ENCODE results near the gene RASSF10.

RASSF10 gene

DNA sequence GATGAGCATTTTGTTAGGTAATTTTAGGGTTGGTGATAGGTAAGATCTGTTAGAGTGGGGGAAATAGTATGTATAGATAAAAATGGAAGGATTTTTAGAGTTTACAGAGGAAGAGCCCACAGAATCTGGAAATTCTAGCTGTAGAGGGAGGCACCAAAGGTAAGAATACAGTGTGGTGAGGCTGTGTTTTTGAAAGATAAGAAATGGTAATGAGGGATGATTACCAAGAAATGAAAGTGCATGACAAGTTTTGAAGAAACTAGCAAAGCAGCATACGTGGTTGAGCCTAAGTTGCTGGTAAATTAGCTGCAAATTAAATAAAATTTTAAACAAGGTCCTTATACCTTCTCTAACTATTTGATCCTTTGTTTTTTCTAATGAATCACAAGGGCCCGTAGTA is 14.6 kb upstream of the RASSF10 start:
- DNase-seq (ENCODE audit: low read depth, low spot score), result no peak

DNA sequence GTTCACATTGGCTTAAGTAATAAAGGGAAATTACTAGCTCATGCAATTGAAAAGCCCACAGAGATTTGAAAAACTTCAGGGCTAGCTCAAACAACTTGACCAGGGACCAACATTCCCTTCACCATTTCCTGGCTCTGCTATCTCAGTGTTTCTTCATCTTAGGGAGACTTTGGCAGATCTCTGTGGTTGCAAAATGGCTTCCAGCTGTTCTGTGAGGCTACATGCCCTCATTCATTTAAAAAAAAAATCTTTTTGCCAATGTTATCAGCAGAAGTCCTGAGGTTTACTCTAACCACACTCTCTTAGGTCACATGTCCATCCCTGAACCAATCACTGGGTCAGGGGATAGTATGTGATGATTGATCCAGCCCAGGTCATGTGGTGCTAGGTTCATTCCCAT is 13.9 kb upstream of the RASSF10 start:
- no peak for DNase-seq (ENCODE audit: low read depth, low spot score)

DNA sequence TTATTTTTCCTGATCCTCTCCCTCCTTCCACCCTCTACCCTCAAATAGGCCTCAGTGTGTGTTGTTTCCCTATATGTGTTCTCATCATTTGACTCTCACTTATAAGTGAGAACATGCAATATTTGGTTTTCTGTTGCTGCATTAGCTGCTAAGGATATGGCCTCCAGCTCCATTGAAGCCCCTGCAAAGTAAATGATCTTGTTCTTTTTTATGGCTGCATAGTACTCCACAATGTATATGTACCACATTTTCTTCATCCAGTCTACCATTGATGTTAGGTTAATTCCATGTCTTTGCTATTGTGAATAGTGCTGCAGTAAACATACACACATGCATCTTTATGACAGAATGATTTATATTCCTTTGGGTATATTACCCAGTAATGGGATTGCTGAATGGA is 13.3 kb upstream of the RASSF10 start:
- no peak for DNase-seq (ENCODE audit: low read depth, low spot score)

DNA sequence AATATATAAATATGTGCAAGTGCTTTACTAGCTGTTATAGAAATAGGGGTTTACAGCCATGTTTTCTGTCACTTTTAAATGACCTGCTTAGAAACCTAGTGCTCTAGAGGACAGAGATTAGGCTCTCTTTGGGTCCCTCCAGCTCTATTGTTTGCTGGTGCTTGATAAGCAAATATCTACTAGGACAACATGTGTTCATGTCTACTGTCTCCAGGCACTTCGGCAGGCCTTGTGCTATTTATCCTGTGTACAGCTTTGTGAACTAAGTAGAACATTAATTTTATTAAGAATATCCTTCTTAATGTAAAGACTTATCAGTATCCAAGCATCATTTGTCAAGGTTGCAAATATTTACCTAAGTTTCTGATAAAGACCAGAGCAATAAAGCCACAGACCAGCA is 11.9 kb upstream of the RASSF10 start:
- no peak for DNase-seq (ENCODE audit: low read depth, low spot score)

DNA sequence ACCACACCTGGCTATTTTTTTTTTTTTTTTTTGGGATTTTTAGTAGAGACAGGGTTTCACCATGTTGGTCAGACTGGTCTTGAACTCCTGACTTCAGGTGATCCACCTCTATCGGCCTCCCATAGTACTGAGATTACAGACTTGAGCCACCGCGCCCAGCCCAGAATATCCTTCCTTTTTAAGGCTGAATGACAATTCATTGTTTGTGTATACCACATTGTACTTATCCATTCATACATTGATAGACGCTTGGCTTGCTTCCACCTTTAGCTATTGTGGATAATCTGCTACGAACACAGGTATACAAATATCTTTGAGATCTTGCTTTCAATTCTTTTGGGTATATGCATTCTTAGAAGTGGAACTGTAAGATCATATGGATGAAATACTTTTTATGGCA is 10.8 kb upstream of the RASSF10 start:
- DNase-seq (ENCODE audit: low read depth, low spot score), result no peak

- no peak for DNase-seq (ENCODE audit: low read depth, low spot score)
Measured at GRCh38 chr11:12999597-12999996, 9.5 kb upstream of the RASSF10 start.

DNA sequence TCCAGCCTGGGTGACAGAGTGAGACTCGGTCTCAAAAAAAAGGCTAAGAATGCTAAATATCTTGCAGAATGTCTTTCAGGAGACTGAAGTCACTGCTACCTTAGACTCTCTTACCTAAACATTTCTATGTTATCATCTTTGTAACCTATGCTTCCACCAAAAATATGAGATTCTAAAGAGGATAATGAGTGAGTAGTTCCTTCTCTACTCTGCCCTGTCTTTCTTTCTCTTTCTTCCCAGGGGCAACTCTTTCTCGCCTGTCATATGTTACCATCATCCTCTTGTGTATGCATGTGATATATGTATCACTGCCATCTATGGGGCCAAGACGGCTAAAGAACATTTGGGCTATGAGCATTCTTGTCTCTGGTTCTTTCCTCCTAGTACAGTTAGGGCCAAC is 9.0 kb upstream of the RASSF10 start:
- no peak for DNase-seq (ENCODE audit: low read depth, low spot score)

GRCh38 chr11:13000721-13001120 is 8.4 kb upstream of the RASSF10 start:
- DNase-seq (ENCODE audit: low read depth, low spot score), result no peak

DNA sequence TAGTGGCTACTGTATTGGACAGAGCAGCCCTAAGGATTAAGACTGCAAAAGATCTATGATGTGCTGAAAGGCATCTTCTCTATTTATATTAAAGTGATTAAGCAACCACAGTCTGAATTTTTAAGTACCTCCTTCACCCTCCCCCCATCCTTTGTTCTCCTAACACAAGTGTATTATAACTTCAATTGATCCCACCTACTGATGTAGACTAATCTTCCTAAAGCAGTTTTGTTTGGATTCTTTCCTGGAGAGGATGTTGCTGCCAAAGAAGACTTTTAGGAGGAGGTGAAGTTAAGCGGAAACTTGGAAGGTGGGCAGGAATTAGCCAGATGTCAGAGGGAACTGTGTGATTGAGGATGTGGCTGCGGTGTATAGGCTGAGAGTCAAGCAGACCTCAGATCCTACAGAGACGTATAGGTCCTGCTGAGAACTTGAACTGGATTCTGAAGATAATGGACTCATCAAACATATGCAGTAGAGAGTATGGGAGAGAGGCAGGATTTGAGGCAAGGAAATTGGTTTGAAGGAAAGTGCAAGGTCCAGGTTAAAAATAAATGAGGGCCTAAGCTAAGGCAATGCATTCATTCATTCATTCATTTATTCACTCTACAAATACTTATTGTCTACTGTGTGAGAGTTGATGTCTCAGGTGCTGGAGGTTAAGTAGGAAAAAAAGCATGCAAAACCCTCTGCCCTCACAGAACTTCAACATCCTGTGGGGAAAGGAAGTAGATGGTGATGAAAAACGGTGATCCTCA is 5.2 kb upstream of the RASSF10 start:
- DNase-seq (ENCODE audit: low read depth, low spot score), result no peak

GRCh38 chr11:13007182-13008060 is 1.7 kb upstream of the RASSF10 start:
- DNase-seq (ENCODE audit: low read depth, low spot score), result no peak

DNA sequence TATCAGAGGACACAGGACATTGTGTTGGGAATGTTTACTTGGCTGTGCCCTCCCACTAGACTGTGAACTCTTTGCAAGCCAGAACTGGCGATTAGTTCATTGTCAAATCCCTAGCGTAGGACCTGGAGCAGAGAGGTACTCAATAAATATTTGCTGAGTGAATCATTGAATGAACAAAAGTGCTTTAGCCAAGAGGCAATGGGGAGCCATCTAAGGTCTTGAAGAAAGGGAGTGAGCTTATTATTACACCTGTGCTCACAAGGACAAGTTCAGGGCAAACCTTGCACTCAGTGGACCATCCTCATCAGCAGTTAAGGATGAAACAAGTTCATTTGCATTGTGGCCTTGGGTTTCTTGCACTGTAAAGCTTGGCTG is 1.1 kb upstream of the RASSF10 start:
- DNase-seq (ENCODE audit: low read depth, low spot score), result no peak

- no peak for DNase-seq (ENCODE audit: low read depth, low spot score)
Measured at GRCh38 chr11:13009476-13009920, 382 bp downstream of the RASSF10 start.

DNA sequence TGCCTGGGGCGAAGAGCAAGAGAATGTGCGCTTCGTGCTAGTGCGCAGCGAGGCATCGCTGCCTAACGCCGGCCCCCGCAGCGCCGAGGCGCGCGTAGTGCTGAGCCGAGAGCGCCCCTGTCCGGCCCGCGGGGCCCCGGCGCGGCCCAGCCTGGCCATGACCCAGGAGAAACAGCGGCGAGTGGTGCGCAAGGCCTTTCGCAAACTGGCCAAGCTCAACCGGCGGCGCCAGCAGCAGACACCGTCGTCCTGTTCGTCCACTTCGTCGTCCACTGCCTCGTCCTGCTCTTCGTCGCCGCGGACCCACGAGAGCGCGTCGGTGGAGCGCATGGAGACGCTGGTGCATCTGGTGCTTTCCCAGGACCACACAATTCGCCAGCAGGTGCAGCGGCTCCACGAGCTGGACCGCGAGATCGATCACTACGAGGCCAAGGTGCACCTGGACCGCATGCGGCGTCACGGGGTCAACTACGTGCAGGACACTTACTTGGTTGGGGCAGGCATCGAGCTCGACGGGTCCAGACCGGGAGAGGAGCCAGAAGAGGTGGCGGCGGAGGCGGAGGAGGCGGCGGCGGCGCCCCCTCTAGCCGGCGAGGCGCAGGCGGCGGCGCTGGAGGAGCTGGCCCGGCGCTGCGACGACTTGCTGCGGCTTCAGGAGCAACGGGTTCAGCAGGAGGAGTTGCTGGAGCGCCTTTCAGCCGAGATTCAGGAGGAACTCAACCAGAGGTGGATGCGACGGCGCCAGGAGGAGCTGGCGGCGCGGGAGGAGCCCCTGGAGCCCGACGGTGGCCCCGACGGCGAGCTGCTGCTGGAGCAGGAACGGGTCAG is 1.0 kb downstream of the RASSF10 start:
- no peak for DNase-seq (ENCODE audit: low read depth, low spot score)

DNA sequence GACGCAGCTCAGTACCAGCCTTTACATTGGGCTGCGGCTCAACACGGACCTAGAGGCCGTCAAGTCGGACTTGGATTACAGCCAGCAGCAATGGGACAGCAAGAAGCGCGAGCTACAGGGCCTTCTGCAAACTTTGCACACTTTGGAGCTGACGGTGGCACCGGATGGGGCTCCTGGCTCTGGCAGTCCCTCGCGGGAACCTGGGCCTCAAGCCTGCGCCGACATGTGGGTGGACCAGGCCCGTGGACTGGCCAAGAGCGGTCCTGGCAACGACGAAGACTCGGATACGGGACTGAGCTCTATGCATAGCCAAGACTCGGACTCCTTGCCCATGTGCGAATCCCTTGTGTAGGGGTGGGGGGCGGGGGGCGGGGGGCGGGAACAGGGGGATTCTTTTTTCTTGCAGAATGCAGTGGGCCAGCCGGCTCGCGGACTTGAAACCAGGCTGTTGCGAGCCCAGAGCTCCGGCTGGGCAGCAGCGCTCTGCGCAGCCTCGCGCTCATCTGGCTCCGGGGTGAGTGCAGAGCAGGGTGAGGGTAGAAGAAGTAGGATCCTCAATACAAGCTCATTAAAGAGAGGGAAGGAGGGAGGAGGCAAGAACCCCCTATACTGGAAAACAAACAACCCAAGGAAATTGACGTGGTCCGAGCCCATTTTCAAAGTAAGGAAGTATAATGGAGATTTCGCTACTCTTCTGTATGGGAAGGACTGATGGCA is 1.8 kb downstream of the RASSF10 start:
- no peak for DNase-seq (ENCODE audit: low read depth, low spot score)

GRCh38 chr11:13011466-13012055 is 2.4 kb downstream of the RASSF10 start:
- DNase-seq (ENCODE audit: low read depth, low spot score), result no peak

DNA sequence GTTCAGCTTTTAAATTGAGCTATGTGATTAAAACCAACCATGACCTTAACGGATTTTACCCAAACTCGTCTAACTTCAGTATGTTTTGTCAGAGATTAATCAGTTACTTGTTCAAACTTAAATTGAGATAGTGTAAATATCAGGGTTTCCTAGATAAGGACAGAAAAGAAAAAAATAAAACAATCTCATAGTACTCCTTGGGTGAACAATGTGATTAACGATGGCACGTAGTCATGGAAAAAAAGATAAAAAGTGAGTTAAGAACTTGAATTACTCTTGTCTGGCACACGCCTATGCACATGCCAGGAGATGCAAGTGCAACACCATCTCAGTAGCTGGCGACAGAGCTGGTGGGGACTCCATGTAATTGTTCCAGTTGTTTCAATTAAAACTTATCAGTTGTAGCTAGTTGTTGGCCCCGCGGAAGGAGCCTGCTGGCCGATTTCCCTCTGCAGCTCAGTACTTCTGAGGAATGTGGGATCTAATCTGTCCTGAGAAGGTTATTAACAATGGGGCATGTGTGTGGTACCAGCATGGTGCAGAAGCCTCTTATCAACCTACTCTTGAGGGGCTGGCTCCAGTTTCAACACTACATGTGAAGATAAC is 3.0 kb downstream of the RASSF10 start:
- DNase-seq (ENCODE audit: low read depth, low spot score), result no peak

DNA sequence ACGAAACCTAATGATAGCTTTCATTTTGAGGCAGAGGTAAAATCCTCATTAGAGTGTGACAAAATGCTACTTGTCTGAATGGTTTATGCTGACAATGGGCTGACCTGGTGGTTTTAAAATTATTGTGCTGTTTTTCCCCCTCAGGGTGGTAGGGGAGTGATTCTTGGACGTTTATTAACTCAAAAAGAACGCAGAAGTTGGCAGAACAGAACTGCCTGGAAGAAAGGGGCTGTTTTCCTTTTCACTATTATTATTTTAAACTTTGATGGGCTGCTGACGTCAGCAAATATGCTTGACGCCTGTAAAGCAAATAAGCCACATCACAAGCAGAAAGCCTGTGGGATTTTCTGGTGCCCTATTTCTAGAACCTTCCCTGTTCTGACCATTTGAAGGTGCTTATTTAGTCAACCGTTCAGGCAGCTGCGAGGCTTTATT is 4.0 kb downstream of the RASSF10 start:
- DNase-seq (ENCODE audit: low read depth, low spot score), result no peak

DNA sequence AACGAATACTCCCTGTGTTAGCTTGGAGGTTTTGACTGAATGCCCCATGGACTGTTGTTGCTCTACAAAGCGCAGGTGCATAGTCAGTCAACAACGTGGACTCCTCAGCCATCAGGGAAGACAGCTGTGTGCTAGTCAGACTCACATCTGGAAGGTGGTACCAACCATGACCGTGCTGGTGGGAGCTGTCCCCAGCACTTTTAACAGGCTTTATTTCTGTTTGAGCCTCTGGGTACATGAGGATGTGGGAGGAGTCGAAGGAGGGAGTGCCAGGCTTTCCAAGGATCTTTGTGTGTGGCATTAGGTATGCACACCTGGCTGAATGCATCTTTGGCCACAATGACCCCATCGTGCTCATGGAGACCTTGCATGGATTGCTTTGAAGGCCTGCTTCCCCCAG is 6.6 kb downstream of the RASSF10 start:
- DNase-seq (ENCODE audit: low read depth, low spot score), result no peak

DNA sequence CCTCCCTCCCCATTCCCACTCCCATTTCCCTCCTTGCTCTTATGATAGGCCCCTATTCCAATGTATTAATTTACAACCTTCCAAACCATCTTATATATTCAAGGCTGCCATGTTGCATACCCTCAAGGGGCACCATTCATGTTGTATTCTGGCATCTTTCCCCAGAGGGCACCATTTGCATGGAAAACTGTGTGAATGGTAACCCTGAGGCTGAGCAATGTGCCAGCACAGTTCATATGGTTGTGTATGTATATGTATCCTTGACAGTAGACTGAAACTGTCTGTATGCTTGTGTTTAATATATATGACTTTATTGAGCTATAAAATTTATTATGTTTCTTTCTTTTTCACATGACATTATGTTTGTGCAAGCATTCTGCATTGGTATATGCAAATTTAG is 7.3 kb downstream of the RASSF10 start:
- DNase-seq (ENCODE audit: low read depth, low spot score), result no peak

DNA sequence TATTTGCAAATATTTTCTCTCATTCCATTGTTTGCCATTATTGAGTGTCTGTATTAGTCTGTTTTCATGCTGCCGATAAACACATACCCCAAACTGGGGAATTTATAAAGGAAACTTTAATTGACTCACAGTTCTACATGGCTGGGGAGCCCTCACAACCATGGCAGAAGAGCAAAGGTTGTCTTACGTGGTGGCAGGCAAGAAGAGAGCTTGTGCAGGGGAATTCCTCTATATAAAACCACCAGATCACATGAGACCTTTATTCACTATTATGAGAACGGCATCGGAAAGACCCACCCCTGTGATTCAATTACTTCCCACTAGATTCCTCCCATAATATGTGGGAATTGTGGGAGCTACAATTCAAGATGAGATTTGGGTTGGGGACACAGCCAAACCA is 10.2 kb downstream of the RASSF10 start:
- no peak for DNase-seq (ENCODE audit: low read depth, low spot score)

GRCh38 chr11:13023423-13023822 is 14.3 kb downstream of the RASSF10 start:
- no peak for DNase-seq (ENCODE audit: low read depth, low spot score)
